ENCODE data around the gene GATB. TPM values are rescaled to one million over a fixed set of nuclear protein-coding genes. Genes with fewer than 3 reads are reported as not detected.

Gene GATB
- total RNA-seq, 1 donor from 2014 or later, result 17.7 TPM

- Histone ChIP-seq H3K27ac (no peak overlapping the region), H3K4me1 (no peaks in the 10 kb centered on the region), H3K27me3 (no peaks in the 10 kb centered on the region), H3K9me3 (no peaks in the 10 kb centered on the region), H3K4me3 (no peak overlapping the region), H3K36me3 (no peaks in the 10 kb centered on the region)
- TF ChIP-seq, protein P1, sequence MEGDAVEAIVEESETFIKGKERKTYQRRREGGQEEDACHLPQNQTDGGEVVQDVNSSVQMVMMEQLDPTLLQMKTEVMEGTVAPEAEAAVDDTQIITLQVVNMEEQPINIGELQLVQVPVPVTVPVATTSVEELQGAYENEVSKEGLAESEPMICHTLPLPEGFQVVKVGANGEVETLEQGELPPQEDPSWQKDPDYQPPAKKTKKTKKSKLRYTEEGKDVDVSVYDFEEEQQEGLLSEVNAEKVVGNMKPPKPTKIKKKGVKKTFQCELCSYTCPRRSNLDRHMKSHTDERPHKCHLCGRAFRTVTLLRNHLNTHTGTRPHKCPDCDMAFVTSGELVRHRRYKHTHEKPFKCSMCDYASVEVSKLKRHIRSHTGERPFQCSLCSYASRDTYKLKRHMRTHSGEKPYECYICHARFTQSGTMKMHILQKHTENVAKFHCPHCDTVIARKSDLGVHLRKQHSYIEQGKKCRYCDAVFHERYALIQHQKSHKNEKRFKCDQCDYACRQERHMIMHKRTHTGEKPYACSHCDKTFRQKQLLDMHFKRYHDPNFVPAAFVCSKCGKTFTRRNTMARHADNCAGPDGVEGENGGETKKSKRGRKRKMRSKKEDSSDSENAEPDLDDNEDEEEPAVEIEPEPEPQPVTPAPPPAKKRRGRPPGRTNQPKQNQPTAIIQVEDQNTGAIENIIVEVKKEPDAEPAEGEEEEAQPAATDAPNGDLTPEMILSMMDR (IDR thresholded peaks at IDR 0.05), result no peak
- intact Hi-C loops (cut with DNase I), result no loop called here
- ATAC-seq, result no peak
- DNase-seq, result no peak
Measured at GRCh38 chr4:151667666-151668065, 93.1 kb downstream of the GATB start.

DNA sequence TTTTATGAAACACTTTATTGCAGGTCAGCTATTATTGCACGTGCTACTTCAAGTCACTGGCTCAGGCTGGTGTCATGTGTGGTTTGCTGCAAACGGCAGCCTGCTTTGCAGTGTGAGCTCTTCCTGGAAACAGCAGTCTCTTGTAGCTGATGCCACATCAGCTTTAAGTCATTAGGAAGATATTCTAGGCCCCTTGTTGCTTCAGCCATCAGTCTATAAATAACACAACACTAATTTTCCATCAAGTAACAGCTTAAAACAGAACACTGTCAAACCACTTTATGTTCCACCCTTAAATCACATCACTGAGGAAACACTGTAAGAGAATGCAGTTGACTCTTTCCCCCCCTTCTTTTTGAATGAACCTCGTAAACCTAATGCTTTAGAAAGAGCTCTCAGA lies 93.8 kb downstream of the GATB start:
- ATAC-seq (no peak), DNase-seq (no peak)
- Histone ChIP-seq H3K9me3 (no peaks in the 10 kb centered on the region), H3K36me3 (no peaks in the 10 kb centered on the region), H3K27me3 (no peaks in the 10 kb centered on the region), H3K4me1 (no peaks in the 10 kb centered on the region), H3K27ac (no peak overlapping the region), H3K4me3 (no peak overlapping the region)
- intact Hi-C loops (cut with DNase I), result no loop called here
- TF ChIP-seq, protein P1 (IDR thresholded peaks at IDR 0.05), result no peak

- H3K27me3 ChIP-seq, result no peaks in the 10 kb centered on the region
- DNase-seq, result no peak
- TF ChIP-seq, protein P1 (IDR thresholded peaks at IDR 0.05), result no peak
Measured at GRCh38 chr4:151666501-151666900, 94.3 kb downstream of the GATB start.

DNA sequence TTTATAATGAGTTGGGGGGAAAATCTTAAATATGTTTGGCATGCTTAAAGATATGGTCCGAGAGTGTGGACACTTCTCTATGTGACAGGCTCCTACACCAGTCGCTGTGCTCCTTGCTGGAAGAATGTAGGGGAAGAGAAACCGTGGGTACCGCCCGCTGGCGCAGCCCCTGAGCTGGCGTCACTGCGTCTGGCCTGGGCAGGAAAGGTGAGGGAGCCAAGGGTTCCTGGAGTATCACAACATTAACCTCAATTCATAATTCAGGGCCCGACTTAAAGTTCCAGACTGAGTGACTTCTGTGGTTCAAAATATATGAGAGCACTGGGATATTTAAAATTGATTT lies 95.1 kb downstream of the GATB start:
- intact Hi-C loops (cut with DNase I), result no loop called here
- H3K36me3 ChIP-seq, result no peaks in the 10 kb centered on the region
- H3K27me3 ChIP-seq, result no peaks in the 10 kb centered on the region
- ATAC-seq, result no peak
- no peaks in the 10 kb centered on the region for H3K9me3 ChIP-seq
- no peaks in the 10 kb centered on the region for H3K4me1 ChIP-seq
- no peak overlapping the region for H3K27ac ChIP-seq
- DNase-seq, result no peak
- H3K4me3 ChIP-seq, result no peak overlapping the region
- TF ChIP-seq, protein P1 (IDR thresholded peaks at IDR 0.05), result no peak

More at GRCh38 chr4:151666501-151666900, 94.3 kb downstream of the GATB start:
- Histone ChIP-seq H3K4me3 (no peak overlapping the region), H3K36me3 (no peaks in the 10 kb centered on the region), H3K9me3 (no peaks in the 10 kb centered on the region), H3K4me1 (no peaks in the 10 kb centered on the region), H3K27ac (no peak overlapping the region)
- no peak for ATAC-seq
- intact Hi-C loops (cut with DNase I), result no loop called here

DNA sequence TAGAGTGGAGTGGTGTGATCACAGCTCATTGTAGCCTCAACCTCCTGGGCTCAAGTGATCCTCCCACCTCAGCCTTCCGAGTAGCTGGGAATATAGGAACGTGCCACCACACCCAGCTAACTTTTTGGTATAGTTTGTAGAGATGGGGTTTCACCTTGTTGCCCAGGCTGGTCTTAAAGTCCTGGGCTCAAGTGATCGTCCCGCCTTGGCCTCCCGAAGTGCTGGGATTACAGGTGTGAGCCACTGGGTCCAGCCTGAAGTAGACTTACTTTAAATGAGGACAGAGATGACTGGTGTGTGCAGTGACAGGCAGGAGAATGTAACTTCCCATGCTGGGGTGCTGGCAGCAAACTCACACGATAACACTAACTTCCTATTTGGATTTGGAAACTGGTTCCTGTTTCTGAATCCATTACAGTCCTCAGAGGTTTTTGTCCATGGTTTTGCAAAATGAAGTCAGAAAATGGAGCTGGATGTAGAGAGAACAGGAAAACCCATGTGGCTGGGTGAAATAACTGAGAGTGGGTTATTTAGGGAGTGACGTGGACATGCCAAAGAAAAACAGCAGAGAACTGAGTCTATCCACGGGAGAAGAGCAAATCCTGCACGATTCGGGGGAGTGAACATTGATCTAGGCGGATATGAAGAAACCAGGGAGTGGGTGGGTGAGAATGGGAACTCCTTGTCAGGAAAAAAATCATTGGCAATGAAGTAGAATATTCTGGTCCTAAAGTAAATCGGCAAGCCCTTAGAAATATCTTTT lies 95.6 kb downstream of the GATB start:
- intact Hi-C loops (cut with DNase I), result no loop called here
- no peaks in the 10 kb centered on the region for H3K4me1 ChIP-seq
- no peak for DNase-seq
- TF ChIP-seq, protein P1 (IDR thresholded peaks at IDR 0.05), result no peak
- no peaks in the 10 kb centered on the region for H3K9me3 ChIP-seq
- H3K27ac ChIP-seq, result no peak overlapping the region
- no peaks in the 10 kb centered on the region for H3K36me3 ChIP-seq
- no peak overlapping the region for H3K4me3 ChIP-seq
- H3K27me3 ChIP-seq, result no peaks in the 10 kb centered on the region
- ATAC-seq, result no peak

DNA sequence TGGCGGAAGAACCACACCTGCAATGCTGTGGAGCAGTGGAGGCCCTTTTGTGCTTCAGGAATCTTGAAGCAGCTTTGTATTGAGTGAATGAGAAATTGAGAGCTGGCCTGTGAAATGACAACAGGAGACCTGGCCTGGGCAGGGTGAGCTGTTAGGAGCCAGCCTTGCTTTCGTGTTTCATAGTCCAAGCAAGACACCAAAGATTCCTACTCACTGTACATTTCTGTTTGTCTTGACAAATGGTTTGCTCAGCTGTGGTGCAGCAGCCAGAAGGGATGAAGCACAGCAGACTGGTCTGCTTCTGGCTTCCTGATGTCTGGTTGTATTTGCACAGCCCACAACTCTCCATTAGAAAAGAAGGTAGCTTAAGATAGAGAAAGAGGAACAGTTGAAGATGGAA lies 96.5 kb downstream of the GATB start:
- DNase-seq (no peak), ATAC-seq (no peak)
- Histone ChIP-seq H3K27ac (no peak overlapping the region), H3K4me3 (no peak overlapping the region), H3K4me1 (no peaks in the 10 kb centered on the region), H3K27me3 (no peaks in the 10 kb centered on the region), H3K9me3 (no peaks in the 10 kb centered on the region), H3K36me3 (no peaks in the 10 kb centered on the region)
- intact Hi-C loops (cut with DNase I), result no loop called here
- TF ChIP-seq, protein P1 (IDR thresholded peaks at IDR 0.05), result no peak
